Measurements from ENCODE around the gene DEFB108B.
"Not testable (repeated sequence)": the region's sequence is repeated elsewhere in the genome, so short reads cannot be mapped to it uniquely, and the experiment has no call there.

GRCh38 chr11:71786848-71787097 lies 46.2 kb upstream of the DEFB108B start:
- not testable (repeated sequence) for TF ChIP-seq CTCF, POLR2A (IDR thresholded peaks at IDR 0.05)
